RWPE2 (cell line): Measurements from ENCODE around the gene FNIP2.
A peak's percentile ranks its signal among the peaks of the same experiment; 100 is the strongest.

Experiments used
- ATAC-seq: fragments of 200-7000 bp; cut with Tn5 transposase; 3 replicates; pipeline ENCODE4 v1.9.1; 2021; ENCODE audit warnings: low read depth
- DNase-seq: peaks from one replicate; pipeline ENCODE4 v3.0.0-alpha.2; 2020; ENCODE audit warnings: low spot score
- H3K27ac ChIP-seq: fragments of 450-650 bp; 2 replicates; pipeline ENCODE4 v1.5.1; 2017; ENCODE audit warnings: mild to moderate bottlenecking; ENCODE audit not compliant: poor library complexity, severe bottlenecking
- H3K27me3 ChIP-seq: fragments of 250-450 bp; sonication (Bioruptor Pico); 2 replicates; pipeline ENCODE4 v1.5.1; 2021; ENCODE audit warnings: mild to moderate bottlenecking, moderate library complexity; ENCODE audit not compliant: insufficient read depth, poor library complexity, severe bottlenecking
- H3K36me3 ChIP-seq: fragments of 250-450 bp; sonication (Bioruptor Pico); 2 replicates; pipeline ENCODE4 v1.5.1; 2020; ENCODE audit warnings: low read depth, mild to moderate bottlenecking, moderate library complexity
- H3K4me1 ChIP-seq: fragments of 250-450 bp; sonication (Bioruptor Pico); 2 replicates; pipeline ENCODE4 v1.5.1; 2021; ENCODE audit warnings: mild to moderate bottlenecking, moderate library complexity; ENCODE audit not compliant: insufficient read depth, poor library complexity, severe bottlenecking
- H3K4me3 ChIP-seq: fragments of 250-450 bp; sonication (Bioruptor Pico); 2 replicates; pipeline ENCODE4 v1.5.1; 2021; ENCODE audit warnings: mild to moderate bottlenecking, moderate library complexity; ENCODE audit not compliant: severe bottlenecking
- H3K9me3 ChIP-seq: fragments of 250-450 bp; sonication (Bioruptor Pico); 2 replicates; pipeline ENCODE4 v1.5.1; 2021; ENCODE audit warnings: mild to moderate bottlenecking, moderate library complexity; ENCODE audit not compliant: severe bottlenecking
- TF ChIP-seq, protein P1 (sequence below): fragments of 450-650 bp; IDR thresholded peaks from one replicate; pipeline ENCODE4 v1.5.1; 2017; ENCODE audit warnings: mild to moderate bottlenecking, moderate library complexity; ENCODE audit not compliant: poor library complexity, severe bottlenecking

The FNIP2 gene

DNA sequence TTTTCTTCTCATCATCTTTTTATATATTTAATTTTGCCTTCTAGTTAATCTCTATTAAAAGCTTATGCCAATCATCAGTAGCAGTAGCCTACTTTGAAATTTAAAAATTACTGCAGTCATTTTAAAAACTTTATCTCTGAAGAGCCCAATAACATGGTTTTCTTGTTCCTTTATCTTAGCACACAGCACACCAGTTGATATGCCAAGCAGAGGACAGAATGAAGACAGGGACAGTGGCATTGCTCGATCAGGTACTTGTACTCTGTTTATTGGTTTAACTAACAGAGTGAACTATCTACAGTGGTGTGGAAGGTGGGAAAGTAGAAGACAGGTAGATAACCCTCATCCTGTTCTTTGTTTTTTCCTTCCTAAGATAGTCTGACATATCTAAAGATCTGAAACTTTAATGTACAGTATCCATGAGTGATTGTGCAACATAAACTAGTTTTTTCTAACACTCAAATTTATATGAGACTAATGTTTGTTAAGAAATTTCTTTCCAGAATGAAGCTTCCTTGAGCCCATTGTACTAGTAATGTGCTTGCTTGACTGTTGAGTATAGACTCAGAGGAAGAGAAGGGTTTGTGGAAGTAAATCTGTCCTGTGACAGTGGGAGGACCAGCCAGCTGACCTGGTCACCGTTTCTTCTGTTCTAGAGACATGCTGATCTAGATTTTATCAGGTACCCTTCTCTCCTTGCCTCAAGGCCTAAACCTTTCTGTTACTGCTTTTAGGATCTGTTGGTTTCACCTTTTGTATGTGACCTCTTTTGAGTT lies 66.6 kb downstream of the FNIP2 start:
- H3K4me1 ChIP-seq: peaks cover 15% of the 10 kb centered on the region
- no peak for DNase-seq
- no peak overlapping the region for H3K4me3 ChIP-seq
- ATAC-seq: no peak
- TF ChIP-seq, protein P1, sequence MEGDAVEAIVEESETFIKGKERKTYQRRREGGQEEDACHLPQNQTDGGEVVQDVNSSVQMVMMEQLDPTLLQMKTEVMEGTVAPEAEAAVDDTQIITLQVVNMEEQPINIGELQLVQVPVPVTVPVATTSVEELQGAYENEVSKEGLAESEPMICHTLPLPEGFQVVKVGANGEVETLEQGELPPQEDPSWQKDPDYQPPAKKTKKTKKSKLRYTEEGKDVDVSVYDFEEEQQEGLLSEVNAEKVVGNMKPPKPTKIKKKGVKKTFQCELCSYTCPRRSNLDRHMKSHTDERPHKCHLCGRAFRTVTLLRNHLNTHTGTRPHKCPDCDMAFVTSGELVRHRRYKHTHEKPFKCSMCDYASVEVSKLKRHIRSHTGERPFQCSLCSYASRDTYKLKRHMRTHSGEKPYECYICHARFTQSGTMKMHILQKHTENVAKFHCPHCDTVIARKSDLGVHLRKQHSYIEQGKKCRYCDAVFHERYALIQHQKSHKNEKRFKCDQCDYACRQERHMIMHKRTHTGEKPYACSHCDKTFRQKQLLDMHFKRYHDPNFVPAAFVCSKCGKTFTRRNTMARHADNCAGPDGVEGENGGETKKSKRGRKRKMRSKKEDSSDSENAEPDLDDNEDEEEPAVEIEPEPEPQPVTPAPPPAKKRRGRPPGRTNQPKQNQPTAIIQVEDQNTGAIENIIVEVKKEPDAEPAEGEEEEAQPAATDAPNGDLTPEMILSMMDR: no peak
- no peaks in the 10 kb centered on the region for H3K27me3 ChIP-seq
- no peaks in the 10 kb centered on the region for H3K9me3 ChIP-seq
- peaks cover 10% of the 10 kb centered on the region; the same call in 1 of the 2 replicates for H3K36me3 ChIP-seq
- peak overlapping the region; percentile 44 for H3K27ac ChIP-seq

- TF ChIP-seq, protein P1: no peak
- Histone ChIP-seq H3K36me3 (peaks cover 10% of the 10 kb centered on the region; the same call in 1 of the 2 replicates), H3K4me3 (no peak overlapping the region), H3K9me3 (no peaks in the 10 kb centered on the region), H3K27me3 (no peaks in the 10 kb centered on the region), H3K4me1 (peaks cover 15% of the 10 kb centered on the region), H3K27ac (no peak overlapping the region)
- DNase-seq (no peak), ATAC-seq (no peak)
Observed at GRCh38 chr4:158836002-158836369, 67.2 kb downstream of the FNIP2 start.

GRCh38 chr4:158836828-158837449 lies 68.1 kb downstream of the FNIP2 start:
- H3K27ac ChIP-seq: no peak overlapping the region
- H3K27me3 ChIP-seq: no peaks in the 10 kb centered on the region
- peaks cover 15% of the 10 kb centered on the region for H3K4me1 ChIP-seq
- TF ChIP-seq, protein P1: no peak
- ATAC-seq (no peak), DNase-seq (no peak)
- no peaks in the 10 kb centered on the region for H3K9me3 ChIP-seq
- H3K4me3 ChIP-seq: no peak overlapping the region
- peaks cover 6% of the 10 kb centered on the region; the same call in 1 of the 2 replicates for H3K36me3 ChIP-seq

DNA sequence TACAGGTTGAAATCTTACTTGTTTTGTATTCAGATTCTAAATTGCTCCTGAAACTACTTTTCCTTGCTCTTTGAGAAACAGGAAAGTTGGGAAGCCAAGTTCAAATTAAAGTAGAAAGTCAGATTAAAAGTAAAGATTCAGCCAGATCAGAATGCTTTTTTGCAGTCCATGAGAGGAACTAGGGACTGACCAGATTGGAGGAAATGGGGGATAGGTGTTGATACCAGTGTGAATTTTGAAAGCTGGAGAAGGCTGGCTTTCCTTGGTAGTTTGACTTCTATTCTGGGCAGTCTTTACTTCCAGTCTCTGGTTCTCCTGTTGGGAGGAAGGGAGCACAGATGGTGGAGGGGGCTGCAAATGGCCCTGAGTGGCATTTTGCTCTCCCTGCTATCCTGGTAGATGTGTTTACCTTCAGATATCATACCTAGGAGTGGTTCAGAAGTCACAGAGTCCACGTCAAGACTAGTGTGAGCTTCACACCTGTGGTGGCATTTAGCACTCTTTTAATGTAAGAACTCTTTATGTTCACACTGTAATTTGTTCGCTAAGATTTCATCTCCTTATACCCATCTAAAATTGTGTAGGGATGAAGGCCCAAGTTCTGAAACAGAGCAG lies 68.8 kb downstream of the FNIP2 start:
- Histone ChIP-seq H3K27me3 (no peaks in the 10 kb centered on the region), H3K27ac (no peak overlapping the region), H3K9me3 (no peaks in the 10 kb centered on the region), H3K4me1 (peaks cover 15% of the 10 kb centered on the region), H3K36me3 (no peaks in the 10 kb centered on the region), H3K4me3 (no peak overlapping the region)
- no peak for DNase-seq
- no peak for ATAC-seq
- TF ChIP-seq, protein P1: no peak
